ENCODE measurements around the gene TMEM30B. TPM values are rescaled to one million over a fixed set of nuclear protein-coding genes. Genes with fewer than 3 reads are reported as not detected.

The TMEM30B gene
- total RNA-seq, 1 donor from 2014 or later: 0.36 TPM

DNA sequence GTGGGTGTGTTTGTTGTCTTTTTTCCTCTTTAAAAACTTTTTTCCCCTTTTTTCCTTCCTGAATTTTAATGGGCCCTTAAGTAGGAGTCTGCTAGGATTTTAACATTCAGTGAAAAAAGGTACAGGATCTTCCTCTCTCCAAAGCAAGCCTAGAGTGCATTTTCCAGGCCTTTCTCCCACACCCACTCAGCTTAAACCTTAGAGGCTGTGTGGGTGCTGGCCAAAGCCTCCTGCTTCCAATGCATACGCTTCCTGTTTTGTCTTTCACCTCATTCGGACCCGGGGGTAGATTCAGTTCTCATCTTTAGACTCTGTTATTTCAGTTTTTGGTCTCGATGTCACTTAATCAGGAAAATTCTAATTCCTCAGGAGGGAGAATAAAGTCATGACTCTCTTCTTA lies 51.2 kb downstream of the TMEM30B start:
- Histone ChIP-seq H3K27me3 (ENCODE audit: insufficient read depth, low read length) (no peaks in the 10 kb centered on the region), H3K9me3 (ENCODE audit: insufficient read depth, low read depth, low read length) (no peaks in the 10 kb centered on the region), H2AFZ (ENCODE audit: low read depth, low read length) (no peak overlapping the region), H3K4me2 (ENCODE audit: low read length) (no peak overlapping the region), H3K4me3 (ENCODE audit: insufficient read depth, low read depth, low read length) (no peak overlapping the region), H3K27ac (ENCODE audit: low read depth, low read length) (no peak overlapping the region), H3K36me3 (ENCODE audit: insufficient read depth, low read length) (no peaks in the 10 kb centered on the region), H3K79me2 (ENCODE audit: insufficient read depth, low read length) (no peaks in the 10 kb centered on the region), H3K4me1 (ENCODE audit: insufficient read depth, low read length) (peaks cover 4% of the 10 kb centered on the region), H3K9ac (ENCODE audit: low read length) (no peak overlapping the region), H4K20me1 (ENCODE audit: insufficient read depth, low read length) (no peaks in the 10 kb centered on the region)
- no peaks in the 10 kb centered on the region for H3K9me3 Mint-ChIP-seq (ENCODE audit: unreplicated experiment)
- no peak overlapping the region for H3K27ac Mint-ChIP-seq (ENCODE audit: unreplicated experiment)
- H3K4me3 Mint-ChIP-seq (ENCODE audit: unreplicated experiment): no peak overlapping the region
- TF ChIP-seq EZH2 (IDR thresholded peaks at IDR 0.05; ENCODE audit: insufficient read depth, low read length): no peak
- TF ChIP-seq, protein P1, sequence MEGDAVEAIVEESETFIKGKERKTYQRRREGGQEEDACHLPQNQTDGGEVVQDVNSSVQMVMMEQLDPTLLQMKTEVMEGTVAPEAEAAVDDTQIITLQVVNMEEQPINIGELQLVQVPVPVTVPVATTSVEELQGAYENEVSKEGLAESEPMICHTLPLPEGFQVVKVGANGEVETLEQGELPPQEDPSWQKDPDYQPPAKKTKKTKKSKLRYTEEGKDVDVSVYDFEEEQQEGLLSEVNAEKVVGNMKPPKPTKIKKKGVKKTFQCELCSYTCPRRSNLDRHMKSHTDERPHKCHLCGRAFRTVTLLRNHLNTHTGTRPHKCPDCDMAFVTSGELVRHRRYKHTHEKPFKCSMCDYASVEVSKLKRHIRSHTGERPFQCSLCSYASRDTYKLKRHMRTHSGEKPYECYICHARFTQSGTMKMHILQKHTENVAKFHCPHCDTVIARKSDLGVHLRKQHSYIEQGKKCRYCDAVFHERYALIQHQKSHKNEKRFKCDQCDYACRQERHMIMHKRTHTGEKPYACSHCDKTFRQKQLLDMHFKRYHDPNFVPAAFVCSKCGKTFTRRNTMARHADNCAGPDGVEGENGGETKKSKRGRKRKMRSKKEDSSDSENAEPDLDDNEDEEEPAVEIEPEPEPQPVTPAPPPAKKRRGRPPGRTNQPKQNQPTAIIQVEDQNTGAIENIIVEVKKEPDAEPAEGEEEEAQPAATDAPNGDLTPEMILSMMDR (IDR thresholded peaks at IDR 0.05; ENCODE audit: insufficient read depth, low read depth, low read length): no peak
- DNase-seq (ENCODE audit: low read depth): no peak
- no peaks in the 10 kb centered on the region for H3K27me3 Mint-ChIP-seq (ENCODE audit: low read depth, unreplicated experiment)
- peaks cover 17% of the 10 kb centered on the region for H3K4me1 Mint-ChIP-seq (ENCODE audit: low read depth, unreplicated experiment)
- no peaks in the 10 kb centered on the region for H3K36me3 Mint-ChIP-seq (ENCODE audit: low read depth, unreplicated experiment)
- no peak for FAIRE-seq

DNA sequence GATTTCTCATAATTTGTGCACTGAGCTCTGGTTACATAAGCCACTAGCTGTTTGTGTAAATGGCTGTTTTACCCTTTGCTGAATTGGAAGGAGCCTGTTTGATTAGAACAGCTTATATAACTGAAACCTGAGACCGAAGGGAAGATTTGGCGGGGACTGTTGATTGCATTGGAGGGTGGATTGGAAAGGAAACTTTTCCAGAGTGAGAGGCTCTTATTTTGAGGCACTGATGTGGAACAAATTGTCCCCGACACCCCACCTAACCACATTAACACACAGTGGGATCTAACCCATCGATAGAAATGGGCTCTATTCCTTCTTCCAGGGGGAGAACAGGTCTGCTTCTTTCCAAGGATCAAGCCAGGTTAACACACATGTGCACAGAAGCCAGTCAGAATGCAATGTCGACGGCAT lies 51.7 kb downstream of the TMEM30B start:
- H4K20me1 ChIP-seq (ENCODE audit: insufficient read depth, low read length): no peaks in the 10 kb centered on the region
- H3K4me1 Mint-ChIP-seq (ENCODE audit: low read depth, unreplicated experiment): peaks cover 16% of the 10 kb centered on the region
- peaks cover 4% of the 10 kb centered on the region for H3K4me1 ChIP-seq (ENCODE audit: insufficient read depth, low read length)
- no peak overlapping the region for H2AFZ ChIP-seq (ENCODE audit: low read depth, low read length)
- H3K36me3 Mint-ChIP-seq (ENCODE audit: low read depth, unreplicated experiment): no peaks in the 10 kb centered on the region
- no peak overlapping the region for H3K27ac ChIP-seq (ENCODE audit: low read depth, low read length)
- no peaks in the 10 kb centered on the region for H3K9me3 ChIP-seq (ENCODE audit: insufficient read depth, low read depth, low read length)
- H3K79me2 ChIP-seq (ENCODE audit: insufficient read depth, low read length): no peaks in the 10 kb centered on the region
- no peaks in the 10 kb centered on the region for H3K27me3 ChIP-seq (ENCODE audit: insufficient read depth, low read length)
- no peak overlapping the region for H3K4me3 Mint-ChIP-seq (ENCODE audit: unreplicated experiment)
- FAIRE-seq (no peak), DNase-seq (ENCODE audit: low read depth) (no peak)
- H3K9me3 Mint-ChIP-seq (ENCODE audit: unreplicated experiment): no peaks in the 10 kb centered on the region
- H3K27ac Mint-ChIP-seq (ENCODE audit: unreplicated experiment): no peak overlapping the region
- no peak overlapping the region for H3K9ac ChIP-seq (ENCODE audit: low read length)
- no peak overlapping the region for H3K4me2 ChIP-seq (ENCODE audit: low read length)
- H3K27me3 Mint-ChIP-seq (ENCODE audit: low read depth, unreplicated experiment): no peaks in the 10 kb centered on the region
- no peaks in the 10 kb centered on the region for H3K36me3 ChIP-seq (ENCODE audit: insufficient read depth, low read length)
- TF ChIP-seq EZH2 (IDR thresholded peaks at IDR 0.05; ENCODE audit: insufficient read depth, low read length): no peak
- TF ChIP-seq, protein P1 (IDR thresholded peaks at IDR 0.05; ENCODE audit: insufficient read depth, low read depth, low read length): no peak
- H3K4me3 ChIP-seq (ENCODE audit: insufficient read depth, low read depth, low read length): no peak overlapping the region

DNA sequence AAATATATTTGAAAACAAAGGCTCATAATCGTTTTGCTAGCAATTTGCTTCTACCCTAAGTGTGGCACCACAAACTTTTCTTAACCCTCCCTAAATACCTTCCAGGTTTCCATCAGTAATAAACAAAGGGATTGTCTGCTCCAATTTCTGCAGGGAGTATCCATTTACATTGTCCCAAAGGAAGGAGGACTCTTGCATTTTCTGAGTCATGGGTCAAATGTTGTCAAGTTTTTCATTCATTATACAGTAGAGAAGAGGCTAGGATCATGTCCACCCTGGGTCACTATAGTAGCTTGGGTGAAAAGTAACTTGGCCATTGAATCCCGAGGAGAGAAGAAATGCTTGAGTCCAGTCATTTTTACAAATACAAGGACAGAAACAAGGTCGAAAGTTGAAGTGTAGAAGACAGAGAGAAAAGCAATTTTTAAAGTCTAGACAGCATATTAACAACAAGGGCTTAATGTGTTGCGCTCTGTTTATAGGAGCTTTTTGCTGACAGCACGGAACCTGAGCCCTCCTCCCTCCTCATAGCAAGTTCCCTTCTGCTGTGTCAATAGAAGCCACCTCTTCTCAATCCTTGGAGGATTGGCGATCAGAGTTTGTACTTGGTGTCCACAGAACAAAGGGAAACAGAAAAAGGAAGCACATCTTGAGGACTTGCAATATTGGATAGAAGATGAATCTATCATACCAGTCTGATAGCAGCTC lies 53.1 kb downstream of the TMEM30B start:
- Histone ChIP-seq H3K4me3 (ENCODE audit: insufficient read depth, low read depth, low read length) (no peak overlapping the region), H3K36me3 (ENCODE audit: insufficient read depth, low read length) (no peaks in the 10 kb centered on the region), H3K27me3 (ENCODE audit: insufficient read depth, low read length) (no peaks in the 10 kb centered on the region), H3K4me1 (ENCODE audit: insufficient read depth, low read length) (no peaks in the 10 kb centered on the region), H4K20me1 (ENCODE audit: insufficient read depth, low read length) (no peaks in the 10 kb centered on the region), H3K4me2 (ENCODE audit: low read length) (no peak overlapping the region), H3K9me3 (ENCODE audit: insufficient read depth, low read depth, low read length) (no peaks in the 10 kb centered on the region), H3K79me2 (ENCODE audit: insufficient read depth, low read length) (no peaks in the 10 kb centered on the region), H3K9ac (ENCODE audit: low read length) (no peak overlapping the region), H2AFZ (ENCODE audit: low read depth, low read length) (no peak overlapping the region), H3K27ac (ENCODE audit: low read depth, low read length) (no peak overlapping the region)
- DNase-seq (ENCODE audit: low read depth) (no peak), FAIRE-seq (no peak)
- TF ChIP-seq EZH2 (IDR thresholded peaks at IDR 0.05; ENCODE audit: insufficient read depth, low read length): no peak
- TF ChIP-seq, protein P1 (IDR thresholded peaks at IDR 0.05; ENCODE audit: insufficient read depth, low read depth, low read length): no peak
- H3K4me3 Mint-ChIP-seq (ENCODE audit: unreplicated experiment): no peak overlapping the region
- no peak overlapping the region for H3K27ac Mint-ChIP-seq (ENCODE audit: unreplicated experiment)
- peaks cover 9% of the 10 kb centered on the region for H3K4me1 Mint-ChIP-seq (ENCODE audit: low read depth, unreplicated experiment)
- H3K9me3 Mint-ChIP-seq (ENCODE audit: unreplicated experiment): no peaks in the 10 kb centered on the region
- H3K27me3 Mint-ChIP-seq (ENCODE audit: low read depth, unreplicated experiment): peaks cover 3% of the 10 kb centered on the region
- no peaks in the 10 kb centered on the region for H3K36me3 Mint-ChIP-seq (ENCODE audit: low read depth, unreplicated experiment)
